HCT116 (cell line): ENCODE measurements around the gene UACA. TPM values are rescaled to one million over a fixed set of nuclear protein-coding genes. Genes with fewer than 3 reads are reported as not detected.

ENCODE experiments used
- ATAC-seq: fragments of 200-7000 bp; cut with Tn5 transposase; 2 replicates; pipeline ENCODE4 v1.9.1; 2020; ENCODE audit warnings: mild to moderate bottlenecking, moderate library complexity
- BruUV-seq: library from RNA; stranded (reverse); fragments of 400-500 nt; replicated peaks from 2 replicates; lab custom pipeline; 2021; lab: Mats Ljungman, UMichigan
- CTCF ChIA-PET: fragments of 300-600 bp; sonication (Branson Sonifier 250); formaldehyde crosslinking; loops from one replicate; lab custom pipeline; 2021; ENCODE audit warnings: antibody characterized with exemption; lab: Charles Lee
- POLR2A ChIA-PET: fragments of 300-600, 350-600 bp; sonication (Branson Sonifier 250); formaldehyde crosslinking; loops from one replicate; lab custom pipeline; 2021; ENCODE audit warnings: antibody characterized with exemption; lab: Charles Lee
- RAD21 ChIA-PET, 2 experiments: fragments of 300-600 bp; sonication (Branson Sonifier 250); formaldehyde crosslinking; loops; one replicate each; lab custom pipeline; 2023; ENCODE audit warnings: low total read pairs in 2 of 2; ENCODE audit not compliant: uncharacterized antibody in 2 of 2, unreplicated experiment in 2 of 2, low non-redundant PET in 1 of 2; lab: Charles Lee
- DNase-seq: peaks from one replicate; pipeline ENCODE4 v3.0.0-alpha.2; 2010; ENCODE audit warnings: low read depth, low spot score
- H2AFZ ChIP-seq: fragments of 200-600 bp; shearing (Covaris generic), sonication (generic); 2 replicates; pipeline ENCODE4 v1.6.1; 2017; ENCODE audit warnings: low read depth, mixed run types, mixed read lengths, antibody characterized with exemption, low read length; ENCODE audit not compliant: poor library complexity, severe bottlenecking
- H3K27ac ChIP-seq: 2 replicates; pipeline ENCODE4 v1.5.1; 2012; ENCODE audit warnings: low read depth, low read length
- H3K27me3 ChIP-seq: fragments of 200-600 bp; sonication (generic); 2 replicates; pipeline ENCODE4 v1.6.1; 2016; ENCODE audit warnings: mixed run types, low read length, mixed read lengths; ENCODE audit not compliant: insufficient read depth
- H3K36me3 ChIP-seq, 2 experiments: fragments of 200-500 bp in 1 of 2; fragments of 200-600 bp in 1 of 2; sonication (Bioruptor generic) in 1 of 2; sonication (generic) in 1 of 2; 2 replicates each; pipeline versions ENCODE4 v1.5.1 to v1.6.1; 2014 to 2016; ENCODE audit warnings: low read length in 2 of 2, inconsistent platforms in 1 of 2, mixed read lengths in 1 of 2, mixed run types in 1 of 2; ENCODE audit not compliant: insufficient read depth in 2 of 2, control insufficient read depth in 1 of 2
- H3K4me1 ChIP-seq, 2 experiments: fragments of 200-600 bp in 1 of 2; sonication (generic) in 1 of 2; 2 replicates each; pipeline versions ENCODE4 v1.5.1 to v1.6.1; 2012 to 2017; ENCODE audit warnings: low read length in 2 of 2, inconsistent platforms in 1 of 2, mild to moderate bottlenecking in 1 of 2, mixed read lengths in 1 of 2, mixed run types in 1 of 2, moderate library complexity in 1 of 2; ENCODE audit not compliant: insufficient read depth in 2 of 2, control insufficient read depth in 1 of 2
- H3K4me2 ChIP-seq: fragments of 200-600 bp; sonication (generic); 2 replicates; pipeline ENCODE4 v1.6.1; 2017; ENCODE audit warnings: mixed run types, low read length, mixed read lengths
- H3K4me3 ChIP-seq, 2 experiments: fragments of 200-600 bp in 1 of 2; sonication (generic) in 1 of 2; replicated peaks in 1 of 2; 2 replicates each; pipeline ENCODE4 v1.5.1; 2011 to 2016; ENCODE audit warnings: low read length in 2 of 2, control low read depth in 1 of 2, low read depth in 1 of 2, mild to moderate bottlenecking in 1 of 2, mixed read lengths in 1 of 2, mixed run types in 1 of 2
- H3K79me2 ChIP-seq: fragments of 200-600 bp; sonication (generic); 2 replicates; pipeline ENCODE4 v1.6.1; 2017; ENCODE audit warnings: mild to moderate bottlenecking, mixed run types, low read length, moderate library complexity, mixed read lengths; ENCODE audit not compliant: insufficient read depth
- H3K9ac ChIP-seq: fragments of 200-600 bp; sonication (generic); 2 replicates; pipeline ENCODE4 v1.6.1; 2016; ENCODE audit warnings: low read length, mixed read lengths
- H3K9me2 ChIP-seq: fragments of 200-600 bp; sonication (generic), shearing (Covaris generic); 2 replicates; pipeline ENCODE4 v1.6.1; 2017; ENCODE audit warnings: mixed run types, mild to moderate bottlenecking, moderate library complexity; ENCODE audit not compliant: insufficient read depth
- H3K9me3 ChIP-seq, 2 experiments: fragments of 200-500 bp in 1 of 2; fragments of 200-600 bp in 1 of 2; sonication (Bioruptor generic) in 1 of 2; sonication (generic) in 1 of 2; 2 replicates each; pipeline ENCODE4 v1.6.1; 2014 to 2017; ENCODE audit warnings: low read length in 2 of 2, mixed read lengths in 2 of 2, inconsistent platforms in 1 of 2, low read depth in 1 of 2, mild to moderate bottlenecking in 1 of 2, mixed run types in 1 of 2, moderate library complexity in 1 of 2; ENCODE audit not compliant: control insufficient read depth in 1 of 2, insufficient read depth in 1 of 2
- H4K20me1 ChIP-seq: fragments of 200-600 bp; sonication (generic), shearing (Covaris generic); 2 replicates; pipeline ENCODE4 v1.6.1; 2017; ENCODE audit warnings: mixed run types, mild to moderate bottlenecking, moderate library complexity; ENCODE audit not compliant: insufficient read depth
- CBX3 ChIP-seq: IDR thresholded peaks from 2 replicates; pipeline ENCODE4 v1.6.1; 2012; ENCODE audit warnings: low read depth
- EZH2 ChIP-seq: fragments of 200-600 bp; sonication (generic); IDR thresholded peaks from 2 replicates; pipeline ENCODE4 v1.6.1; 2017; ENCODE audit warnings: antibody characterized with exemption, mixed run types
- intact Hi-C: fragments of 100-400 bp; cut with micrococcal nuclease; formaldehyde crosslinking; loops from 2 replicates; pipeline ENCODE4 v1.10.0; 2022
- total RNA-seq: library from RNA; stranded (reverse); gene quantifications from one replicate; pipeline ENCODE4 v1.2.1, GENCODE V29; 2021; ENCODE audit not compliant: unreplicated experiment
- TF ChIP-seq, protein P1 (sequence below), 3 experiments: fragments of 200-600 bp in 1 of 3; sonication (generic) in 1 of 3; IDR thresholded peaks in 2 of 3; conservative IDR thresholded peaks in 1 of 3; 2 replicates each; pipeline ENCODE4 v1.5.1; 2012 to 2017; ENCODE audit warnings: low read depth in 2 of 3, low read length in 2 of 3, antibody characterized with exemption in 1 of 3, borderline replicate concordance in 1 of 3, control low read depth in 1 of 3, mild to moderate bottlenecking in 1 of 3, mixed read lengths in 1 of 3, mixed run types in 1 of 3, moderate library complexity in 1 of 3; ENCODE audit not compliant: insufficient read depth in 1 of 3
- TF ChIP-seq, protein P2 (sequence below): IDR thresholded peaks from 2 replicates; pipeline ENCODE4 v1.6.1; 2012

UACA gene
- total RNA-seq, 1 experiment from 2014 or later, result 47.4 TPM

DNA sequence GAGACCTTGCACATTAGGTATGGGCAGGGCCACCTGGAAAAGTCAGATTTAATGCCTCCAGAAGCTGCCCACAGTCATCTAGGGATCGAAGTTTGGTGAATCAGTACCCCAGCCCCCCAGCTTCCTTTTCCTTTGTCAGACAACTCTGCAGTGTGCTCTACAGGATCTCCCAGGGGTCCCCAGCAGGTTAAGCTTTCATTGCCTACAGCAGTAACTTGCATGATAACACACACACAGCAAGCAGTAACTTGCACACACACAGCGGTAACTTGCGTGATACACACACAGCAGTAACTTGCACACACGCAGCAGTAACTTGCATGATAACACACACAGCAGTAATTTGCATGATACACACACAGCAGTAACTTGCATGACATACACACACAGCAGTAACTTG lies 131.3 kb downstream of the UACA start:
- intact Hi-C loops, result no loop called here
- Histone ChIP-seq H3K79me2 (no peaks in the 10 kb centered on the region), H3K4me2 (no peak overlapping the region), H3K9ac (no peak overlapping the region), H2AFZ (no peak overlapping the region), H3K9me3 (no peaks in the 10 kb centered on the region), H3K9me2 (no peaks in the 10 kb centered on the region), H3K27ac (no peak overlapping the region), H3K4me3 (no peak overlapping the region), H3K4me1 (no peaks in the 10 kb centered on the region; a peak in 1 of 4 replicates), H3K36me3 (no peaks in the 10 kb centered on the region), H4K20me1 (no peaks in the 10 kb centered on the region), H3K27me3 (0 out of 2 replicates have a peak, but pooled peaks cover 6% of the 10 kb centered on the region)
- BruUV-seq, result no TSS peak
- ChIA-PET RAD21 (no interaction called here), POLR2A (no interaction called here)
- no peak for ATAC-seq
- TF ChIP-seq, protein P1, sequence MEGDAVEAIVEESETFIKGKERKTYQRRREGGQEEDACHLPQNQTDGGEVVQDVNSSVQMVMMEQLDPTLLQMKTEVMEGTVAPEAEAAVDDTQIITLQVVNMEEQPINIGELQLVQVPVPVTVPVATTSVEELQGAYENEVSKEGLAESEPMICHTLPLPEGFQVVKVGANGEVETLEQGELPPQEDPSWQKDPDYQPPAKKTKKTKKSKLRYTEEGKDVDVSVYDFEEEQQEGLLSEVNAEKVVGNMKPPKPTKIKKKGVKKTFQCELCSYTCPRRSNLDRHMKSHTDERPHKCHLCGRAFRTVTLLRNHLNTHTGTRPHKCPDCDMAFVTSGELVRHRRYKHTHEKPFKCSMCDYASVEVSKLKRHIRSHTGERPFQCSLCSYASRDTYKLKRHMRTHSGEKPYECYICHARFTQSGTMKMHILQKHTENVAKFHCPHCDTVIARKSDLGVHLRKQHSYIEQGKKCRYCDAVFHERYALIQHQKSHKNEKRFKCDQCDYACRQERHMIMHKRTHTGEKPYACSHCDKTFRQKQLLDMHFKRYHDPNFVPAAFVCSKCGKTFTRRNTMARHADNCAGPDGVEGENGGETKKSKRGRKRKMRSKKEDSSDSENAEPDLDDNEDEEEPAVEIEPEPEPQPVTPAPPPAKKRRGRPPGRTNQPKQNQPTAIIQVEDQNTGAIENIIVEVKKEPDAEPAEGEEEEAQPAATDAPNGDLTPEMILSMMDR (IDR thresholded peaks at IDR 0.05 in 2 of 3, conservative IDR thresholded peaks at IDR 0.05 in 1 of 3; ENCODE audit: borderline replicate concordance in 1 of 3, insufficient read depth in 1 of 3, low read depth in 2 of 3, low read length in 2 of 3), result no peak
- TF ChIP-seq EZH2 (no peak), CBX3 (no peak)
- TF ChIP-seq, protein P2, sequence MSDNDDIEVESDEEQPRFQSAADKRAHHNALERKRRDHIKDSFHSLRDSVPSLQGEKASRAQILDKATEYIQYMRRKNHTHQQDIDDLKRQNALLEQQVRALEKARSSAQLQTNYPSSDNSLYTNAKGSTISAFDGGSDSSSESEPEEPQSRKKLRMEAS, result no peak
- TF ChIP-seq, all 23 proteins: peak for 0
- DNase-seq, result no peak
- CTCF ChIA-PET, result no interaction called here

DNA sequence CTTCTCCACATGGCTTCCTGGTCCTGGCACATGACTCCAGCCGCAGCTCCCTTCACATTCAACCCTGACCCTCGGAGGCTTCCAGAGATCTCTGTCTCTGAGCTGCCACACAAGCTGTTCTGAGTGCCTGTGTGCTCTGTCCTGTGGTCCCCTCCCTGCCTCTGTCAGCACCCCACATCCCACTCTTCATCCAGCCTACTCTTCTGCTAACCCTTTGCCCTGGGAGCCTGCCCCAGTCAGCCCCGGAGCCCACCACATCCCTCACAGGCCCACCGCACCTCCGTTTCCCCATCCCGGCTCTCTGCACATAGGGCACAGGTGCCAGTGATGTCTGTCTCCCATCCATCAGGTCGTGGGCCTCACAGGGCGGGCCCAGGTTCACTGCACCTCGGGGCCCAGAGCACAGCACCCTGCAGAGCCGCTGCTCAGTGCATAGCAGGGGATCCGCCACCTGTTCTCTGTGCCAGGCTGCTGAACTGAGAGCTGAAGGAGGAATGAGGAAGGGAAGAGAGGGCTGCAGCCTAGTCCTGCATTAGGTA lies 133.6 kb downstream of the UACA start:
- Histone ChIP-seq H3K9me3 (no peaks in the 10 kb centered on the region), H2AFZ (no peak overlapping the region), H3K36me3 (no peaks in the 10 kb centered on the region), H3K27me3 (0 out of 2 replicates have a peak, but pooled peaks cover 6% of the 10 kb centered on the region), H3K9me2 (no peaks in the 10 kb centered on the region), H3K4me2 (no peak overlapping the region), H3K27ac (no peak overlapping the region), H3K9ac (no peak overlapping the region), H3K4me1 (no peaks in the 10 kb centered on the region; a peak in 1 of 4 replicates), H3K4me3 (no peak overlapping the region), H3K79me2 (no peaks in the 10 kb centered on the region), H4K20me1 (no peaks in the 10 kb centered on the region)
- ChIA-PET RAD21 (no interaction called here), CTCF (no interaction called here), POLR2A (no interaction called here)
- DNase-seq (no peak), ATAC-seq (no peak)
- BruUV-seq, result no TSS peak
- intact Hi-C loops, result no loop called here
- no peak for TF ChIP-seq EZH2
